HG03175 (cell line): ENCODE measurements around the gene SYT13.

Experiments used
- ATAC-seq: cut with Tn5 transposase; IDR thresholded peaks from one replicate; pipeline ENCODE4 v1.9.1; 2021; ENCODE audit warnings: mild to moderate bottlenecking, moderate library complexity; ENCODE audit not compliant: unreplicated experiment

Gene SYT13, protein sequence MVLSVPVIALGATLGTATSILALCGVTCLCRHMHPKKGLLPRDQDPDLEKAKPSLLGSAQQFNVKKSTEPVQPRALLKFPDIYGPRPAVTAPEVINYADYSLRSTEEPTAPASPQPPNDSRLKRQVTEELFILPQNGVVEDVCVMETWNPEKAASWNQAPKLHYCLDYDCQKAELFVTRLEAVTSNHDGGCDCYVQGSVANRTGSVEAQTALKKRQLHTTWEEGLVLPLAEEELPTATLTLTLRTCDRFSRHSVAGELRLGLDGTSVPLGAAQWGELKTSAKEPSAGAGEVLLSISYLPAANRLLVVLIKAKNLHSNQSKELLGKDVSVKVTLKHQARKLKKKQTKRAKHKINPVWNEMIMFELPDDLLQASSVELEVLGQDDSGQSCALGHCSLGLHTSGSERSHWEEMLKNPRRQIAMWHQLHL

DNA sequence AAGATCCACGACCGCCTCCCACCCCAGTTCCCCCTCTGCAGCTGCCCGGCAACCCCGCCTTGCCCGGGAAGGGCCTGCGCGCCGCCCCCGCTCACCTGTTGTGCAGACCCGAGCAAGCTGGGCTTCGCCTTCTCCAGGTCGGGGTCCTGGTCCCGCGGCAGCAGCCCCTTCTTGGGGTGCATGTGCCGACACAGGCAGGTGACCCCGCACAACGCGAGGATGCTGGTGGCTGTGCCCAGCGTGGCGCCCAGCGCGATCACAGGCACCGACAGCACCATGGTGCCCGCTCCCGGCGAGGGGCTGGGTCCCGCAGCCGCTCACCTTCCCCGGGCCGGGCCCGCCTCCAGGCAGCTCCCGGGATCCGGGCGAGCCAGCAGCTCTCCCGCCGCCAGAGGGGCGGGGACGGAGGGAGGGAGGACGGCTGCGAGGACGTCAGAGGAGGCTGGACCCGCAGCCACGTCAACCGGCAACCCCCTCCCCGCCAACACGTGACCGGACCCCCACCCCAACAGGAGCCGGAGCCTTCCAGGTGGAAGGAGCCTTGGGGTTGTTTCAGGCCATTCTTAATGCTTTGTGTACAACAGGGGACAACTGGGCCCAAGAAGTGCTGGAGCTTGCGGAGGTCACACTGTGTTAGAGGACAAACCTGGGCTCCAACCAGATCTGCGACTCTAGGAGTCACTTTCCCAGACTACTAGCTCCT lies at the start of gene SYT13:
Gene SYT13, minus strand, starts transcription at position 412 of the 703 bp plus-strand sequence. Its CDS starts 134 bp downstream, at position 278.
- ATAC-seq = no peak

DNA sequence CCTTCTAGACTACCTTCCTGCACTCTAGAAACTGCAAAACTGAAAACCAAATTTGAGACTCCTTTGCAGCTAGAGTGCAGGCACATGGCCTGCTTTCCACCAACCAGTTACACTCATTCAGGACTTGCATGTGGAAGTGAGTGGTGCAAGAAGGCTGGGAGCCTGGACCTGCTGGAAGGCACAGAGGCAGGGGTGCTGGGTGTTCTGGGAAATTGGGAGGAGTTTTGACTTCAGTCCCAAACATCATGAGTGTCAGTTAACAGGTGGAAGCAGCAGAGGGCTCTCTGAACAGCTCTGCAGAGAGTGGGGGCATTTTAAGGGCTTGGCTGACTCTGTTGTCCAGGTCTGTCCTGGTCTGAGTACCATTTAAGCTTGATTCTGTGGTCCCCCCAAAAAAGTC lies 49.3 kb upstream of the SYT13 start:
- ATAC-seq = no peak

DNA sequence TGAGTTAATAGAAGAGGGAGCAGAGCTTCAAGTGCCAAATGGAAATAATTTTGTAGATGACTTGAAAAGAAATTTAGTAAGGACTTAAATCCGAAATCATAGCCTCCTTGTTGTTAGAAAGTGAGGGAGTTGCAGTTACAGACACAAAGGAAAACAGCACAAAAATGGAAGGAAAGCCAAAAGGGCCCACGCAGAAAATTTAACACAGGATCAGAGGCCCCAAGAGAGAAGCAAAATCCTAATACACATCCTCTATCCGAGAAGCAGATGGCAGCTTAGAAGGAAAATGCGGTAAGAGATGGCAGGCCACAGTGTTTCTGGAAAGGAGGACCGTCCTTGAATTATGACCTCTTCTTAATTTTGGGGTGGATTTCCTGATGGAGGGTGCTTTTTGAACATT lies 48.7 kb upstream of the SYT13 start:
- ATAC-seq = no peak

DNA sequence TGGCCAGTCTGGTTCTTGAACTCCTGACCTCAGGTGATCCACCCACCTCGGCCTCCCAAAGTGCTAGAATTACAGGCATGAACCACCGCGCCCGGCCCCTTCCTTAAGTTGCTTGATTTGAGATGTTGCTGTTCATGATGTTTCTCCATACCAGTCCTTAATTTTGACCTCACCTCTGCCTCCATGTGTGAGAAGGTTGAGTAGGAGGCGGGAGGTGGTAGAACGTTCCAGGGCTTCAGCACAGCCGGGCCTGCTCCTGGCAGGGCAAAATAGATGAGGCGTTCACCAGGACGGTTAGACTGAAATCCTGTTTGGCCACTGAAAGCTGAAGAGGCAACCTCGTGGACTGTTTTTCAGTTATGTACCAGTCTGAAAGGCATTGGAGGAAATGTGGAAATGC lies 48.3 kb upstream of the SYT13 start:
- ATAC-seq = no peak

DNA sequence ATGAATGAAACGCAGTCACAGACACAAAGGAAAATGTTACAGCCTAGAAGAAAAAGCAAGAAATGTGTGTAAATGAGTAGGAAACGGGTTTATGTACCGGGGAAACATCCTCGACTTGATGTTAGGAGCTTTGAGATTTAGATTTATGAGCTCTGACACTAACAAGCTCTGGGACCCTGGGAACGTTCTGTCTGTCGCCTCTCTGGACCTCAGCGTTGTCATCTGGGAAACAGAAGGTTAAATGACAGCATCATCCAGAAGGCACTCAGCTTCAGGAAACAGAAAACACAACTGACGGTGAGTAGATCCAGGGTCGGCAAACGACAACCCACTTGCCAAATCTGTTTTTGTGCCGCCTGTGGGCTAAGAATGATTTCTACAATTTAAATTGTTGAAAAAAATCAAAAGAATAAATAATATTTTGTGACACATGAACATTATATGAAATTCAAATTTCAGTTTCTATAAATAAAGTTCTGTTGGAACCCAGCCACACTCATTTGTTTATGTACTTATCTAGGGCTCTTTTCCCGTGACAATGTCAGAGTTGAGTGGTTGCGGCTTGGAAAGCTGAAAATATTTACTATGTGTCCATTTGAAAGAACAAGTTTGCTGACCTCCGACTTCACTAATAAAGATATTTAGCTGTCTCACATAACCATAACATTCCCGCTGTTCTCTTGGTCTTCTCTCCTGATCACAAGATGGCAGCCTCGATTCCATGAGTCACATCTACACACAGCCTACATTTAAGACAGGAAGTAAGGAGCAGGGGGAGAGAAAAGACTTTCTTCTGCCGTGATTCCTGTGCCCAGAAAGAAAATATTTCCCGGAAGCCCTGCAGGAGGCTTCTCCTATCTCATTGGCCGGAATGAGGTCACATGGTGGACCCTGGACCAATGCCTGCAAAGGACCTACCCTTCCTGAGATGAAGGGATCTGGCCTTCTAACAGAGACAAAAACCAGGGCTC lies 47.1 kb upstream of the SYT13 start:
- ATAC-seq = no peak

DNA sequence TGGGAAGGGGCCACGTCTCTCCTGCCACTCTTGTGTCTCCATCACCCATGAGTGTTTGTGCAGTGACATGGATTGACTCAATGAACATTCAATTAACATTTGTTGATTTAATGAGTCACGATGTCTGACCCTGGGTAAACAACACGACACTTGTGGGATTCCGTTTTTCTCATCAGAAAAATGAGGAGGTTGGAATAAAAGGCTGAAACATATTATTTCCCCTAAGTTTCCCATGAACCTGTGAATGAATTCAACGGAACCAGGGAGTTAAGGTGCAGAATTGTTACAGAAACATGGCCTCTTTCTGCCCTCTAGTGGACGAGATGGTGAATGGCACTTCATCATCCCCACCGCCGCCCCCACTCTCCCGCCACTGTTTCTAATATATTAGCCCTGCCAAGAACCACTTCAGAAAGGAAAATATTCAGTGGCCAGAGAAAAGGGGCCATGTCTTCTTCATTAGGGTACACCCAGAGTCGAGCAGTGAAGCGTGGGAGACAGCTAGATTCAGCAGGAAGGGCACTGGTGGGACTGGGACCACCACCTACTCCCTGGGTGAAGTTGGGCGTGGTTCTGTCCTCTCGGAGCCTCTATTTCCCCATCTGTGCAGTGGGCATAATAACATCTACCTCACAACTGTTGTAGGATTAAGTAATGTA lies 46.3 kb upstream of the SYT13 start:
- ATAC-seq = no peak

DNA sequence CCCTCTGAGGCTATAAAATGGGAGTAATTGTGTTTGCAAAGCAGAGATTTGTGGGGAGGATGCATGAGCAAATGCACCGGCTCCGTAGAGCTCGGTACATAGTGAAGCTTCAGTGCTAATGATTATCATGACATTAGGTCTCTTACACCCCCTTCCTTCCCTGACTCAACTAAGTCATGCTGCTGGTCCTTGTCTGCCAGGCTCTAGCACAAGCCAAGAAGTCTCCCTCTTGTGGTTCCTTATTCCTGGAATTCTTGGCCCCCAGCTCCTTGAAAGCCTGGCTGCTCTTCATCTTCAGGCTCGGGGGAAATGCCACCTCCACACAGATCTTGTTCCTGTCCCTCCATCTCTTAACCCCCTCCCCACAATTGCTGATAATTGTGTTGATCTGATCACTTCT lies 45.7 kb upstream of the SYT13 start:
- no peak for ATAC-seq

DNA sequence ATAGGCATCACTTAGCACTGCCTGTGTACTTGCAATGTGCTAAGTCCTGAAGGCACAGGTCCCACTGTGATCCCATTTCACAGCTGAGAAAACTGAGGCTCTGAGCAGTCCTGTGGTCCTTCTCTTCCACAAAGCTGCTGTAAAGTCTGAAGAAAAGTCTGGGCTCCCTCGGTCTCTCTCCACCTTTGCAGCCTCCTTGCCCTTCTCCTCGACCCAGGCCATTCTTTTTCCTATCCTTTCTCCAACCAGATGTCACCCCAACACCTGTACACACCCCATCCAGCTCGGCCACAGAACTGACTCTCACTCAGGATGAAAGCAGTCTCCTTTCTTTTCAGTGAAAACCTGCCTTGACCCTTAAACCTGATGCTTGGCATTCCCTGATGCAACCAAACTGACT lies 42.6 kb upstream of the SYT13 start:
- no peak for ATAC-seq

DNA sequence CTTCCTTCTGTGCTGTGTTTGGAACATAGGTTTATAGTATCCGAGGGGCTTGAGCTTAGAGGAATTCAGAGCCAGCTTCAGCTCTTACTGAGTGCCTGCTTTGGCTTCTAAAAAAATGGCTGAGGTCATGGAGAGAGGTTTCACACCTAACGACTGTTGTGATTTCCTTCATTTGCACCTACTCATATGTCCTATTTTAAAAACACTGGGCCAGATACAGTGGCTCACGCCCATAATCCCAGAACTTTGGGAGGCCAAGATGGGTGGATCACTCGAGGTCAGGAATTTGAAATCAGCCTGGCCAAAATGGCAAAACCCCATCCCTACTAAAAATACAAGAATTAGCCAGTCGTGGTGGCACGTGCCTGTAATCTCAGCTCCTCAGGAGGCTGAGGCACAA lies 38.3 kb upstream of the SYT13 start:
- no peak for ATAC-seq

DNA sequence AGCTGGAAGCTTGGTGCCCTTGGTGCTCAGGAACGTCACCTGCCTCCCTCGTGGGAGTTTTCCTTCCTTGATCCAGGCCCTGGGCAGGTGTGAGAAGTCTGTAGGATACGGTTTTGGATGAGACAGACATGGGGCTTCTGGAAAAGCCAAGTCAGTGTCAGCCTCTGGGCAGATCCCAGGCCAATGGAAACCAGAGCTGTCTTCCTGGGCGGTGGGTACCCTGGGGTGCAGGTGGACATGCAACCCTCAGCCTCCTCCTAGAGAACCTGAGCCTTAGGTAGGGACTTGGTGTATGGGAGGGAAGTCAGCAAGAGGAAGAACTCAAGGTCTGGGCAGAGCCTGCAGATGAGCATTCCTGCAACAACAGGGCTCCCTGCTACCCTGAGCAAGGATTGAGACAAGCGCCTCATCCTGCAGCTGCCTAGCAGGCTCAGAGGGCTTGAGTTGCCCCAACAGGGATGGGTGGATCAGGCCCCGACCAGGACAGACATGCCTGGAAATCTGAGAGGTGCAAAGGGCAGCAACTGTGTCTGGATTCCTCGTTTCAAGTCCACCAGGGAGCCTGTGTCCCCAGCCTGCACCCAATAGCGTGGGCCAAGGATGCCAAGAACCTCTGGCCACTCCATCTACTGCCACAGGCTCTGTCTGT lies 37.6 kb upstream of the SYT13 start:
- no peak for ATAC-seq

DNA sequence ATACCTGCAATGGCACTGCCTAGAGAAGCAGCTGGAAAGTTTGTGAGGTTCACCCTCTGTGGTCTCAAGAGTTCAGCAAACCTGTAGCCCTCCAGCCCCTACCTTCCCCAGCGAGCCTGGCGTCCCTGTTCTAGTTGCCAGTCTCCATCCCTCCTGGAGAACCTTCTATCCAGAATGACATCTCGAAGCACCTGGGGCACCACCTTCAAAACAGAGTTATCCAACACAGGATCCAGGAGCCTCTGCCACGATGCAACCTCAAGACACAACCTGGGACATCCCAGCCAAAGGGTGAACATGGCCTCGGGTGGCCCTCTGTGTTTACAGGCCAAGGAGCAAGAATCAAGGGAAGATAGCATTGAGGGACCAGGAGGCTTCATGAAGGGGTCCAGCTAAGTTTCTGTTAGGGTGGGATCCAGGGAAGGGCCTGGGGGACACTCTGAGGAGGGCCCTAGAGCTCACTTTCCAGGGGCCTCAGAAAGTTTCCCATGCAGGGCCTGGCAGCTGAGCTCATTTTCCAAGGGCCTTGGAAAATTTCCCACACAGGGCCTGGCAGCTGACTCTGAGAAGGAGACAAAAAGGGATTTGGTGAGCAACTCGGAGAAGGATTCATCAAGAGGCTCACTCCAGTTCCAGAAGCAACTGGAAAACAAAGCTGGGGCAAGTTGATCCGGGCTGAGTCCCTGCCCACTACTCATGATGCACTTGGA lies 36.9 kb upstream of the SYT13 start:
- ATAC-seq = no peak

DNA sequence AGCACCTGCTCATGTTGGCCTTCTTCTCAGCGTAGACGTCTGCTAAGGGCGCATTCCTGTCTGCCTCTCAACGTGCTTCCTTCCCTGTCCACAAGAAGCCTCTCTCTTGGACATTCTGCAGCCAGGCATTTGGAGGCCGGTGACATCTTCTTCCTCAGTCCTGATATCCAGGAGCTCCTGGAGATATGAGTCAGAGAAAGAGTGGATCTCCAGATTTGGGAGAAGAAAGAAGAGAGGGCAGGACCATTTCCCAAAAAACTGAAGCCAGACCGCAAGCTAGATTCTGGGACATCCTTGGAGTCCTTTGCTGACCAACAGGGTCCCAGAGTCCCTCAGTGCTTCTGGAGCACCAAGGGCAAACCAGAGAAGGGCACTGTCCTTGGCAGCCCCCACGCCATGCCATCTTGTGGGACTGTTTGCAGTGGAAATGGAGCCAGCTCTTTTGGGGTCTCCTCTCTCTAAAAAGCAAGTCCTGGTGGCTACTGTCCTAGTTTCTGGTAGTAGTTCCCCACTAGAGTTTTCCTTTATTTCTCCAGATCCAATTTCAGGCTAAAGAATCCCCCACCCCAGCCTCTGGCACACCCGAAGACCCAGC lies 36.1 kb upstream of the SYT13 start:
- ATAC-seq = no peak

DNA sequence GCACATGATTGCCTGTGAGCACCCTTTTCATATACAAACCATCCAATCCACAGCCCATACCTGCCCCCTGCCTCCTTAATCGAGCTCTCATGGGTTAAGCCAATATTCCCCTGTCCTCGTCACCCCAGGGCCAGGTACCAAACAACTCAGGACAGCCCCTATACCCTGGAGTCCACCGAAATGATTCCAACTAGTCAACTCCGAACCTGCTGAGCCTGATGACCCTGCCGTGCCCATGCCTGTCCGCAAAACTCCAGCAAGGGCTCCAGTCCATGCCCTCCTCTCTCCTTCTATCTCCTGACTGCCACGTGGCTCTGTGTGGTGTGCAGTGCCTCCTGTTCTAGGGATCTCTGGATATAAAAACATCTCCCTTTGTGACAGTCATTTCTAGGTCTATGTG lies 35.5 kb upstream of the SYT13 start:
- no peak for ATAC-seq

DNA sequence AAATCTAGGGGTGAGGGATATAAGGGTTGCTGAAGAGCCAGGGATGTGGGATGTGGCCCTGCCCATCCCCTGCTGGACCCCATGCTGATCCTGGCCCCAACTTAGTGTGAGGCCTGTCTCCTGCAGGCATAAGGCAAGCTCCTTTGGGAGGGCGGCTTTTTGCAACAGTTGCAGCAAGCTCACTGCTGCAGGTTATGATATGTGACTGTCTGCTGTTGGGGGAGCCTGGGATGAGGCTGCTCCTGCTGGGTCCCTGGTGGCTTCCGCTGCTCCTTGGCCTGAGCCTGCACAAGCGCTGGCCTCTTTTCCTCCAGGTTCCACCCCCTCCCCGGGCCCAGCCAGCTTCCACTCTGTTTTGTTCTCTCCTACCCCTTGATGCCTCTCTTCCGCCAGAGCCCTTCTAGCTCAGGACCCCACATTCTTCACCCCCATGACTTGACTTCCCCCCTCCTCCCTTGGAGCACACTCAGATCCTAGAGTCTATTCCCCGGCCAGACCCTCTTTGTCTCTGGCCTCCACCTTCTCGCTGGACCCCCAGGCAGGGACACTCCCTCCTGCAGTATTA lies 35.0 kb upstream of the SYT13 start:
- ATAC-seq = no peak

DNA sequence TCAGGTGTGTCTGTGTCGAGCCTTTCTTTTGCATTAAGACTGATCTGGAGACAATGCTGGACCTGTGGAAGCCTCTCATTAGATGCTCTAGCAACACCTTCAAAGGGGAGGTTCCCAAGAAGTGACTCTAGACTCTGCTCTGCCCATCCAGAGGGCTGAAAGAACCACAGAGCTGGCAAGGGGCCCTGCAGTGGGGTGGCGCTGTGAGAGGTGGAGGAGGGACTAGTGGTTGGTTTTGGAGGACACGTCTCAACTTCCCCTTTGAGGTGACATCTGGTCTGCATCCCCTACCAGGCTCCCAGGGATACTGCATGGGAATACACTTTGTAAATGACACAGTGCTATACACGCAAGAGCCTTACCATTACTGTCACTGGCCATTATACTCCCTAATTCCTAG lies 34.2 kb upstream of the SYT13 start:
- ATAC-seq = no peak

DNA sequence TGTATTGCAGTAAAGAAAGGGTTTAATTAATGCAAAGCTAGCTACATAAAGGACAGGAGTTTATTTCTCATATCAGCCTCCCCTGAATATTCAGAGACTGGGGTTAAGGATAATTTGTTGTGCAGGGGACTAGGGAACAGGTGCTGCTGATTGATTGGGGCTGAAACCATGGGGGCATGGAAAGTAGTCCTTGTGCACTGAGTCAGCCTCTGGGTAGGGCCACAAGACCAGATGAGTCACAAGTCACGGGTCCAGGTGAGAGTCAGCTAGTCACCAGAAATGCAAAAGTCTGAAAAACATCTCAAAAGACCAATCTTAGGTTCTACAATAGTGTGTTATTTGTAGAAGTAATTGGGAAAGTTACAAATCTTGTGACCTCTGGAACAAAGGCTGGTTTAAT lies 32.9 kb upstream of the SYT13 start:
- ATAC-seq = no peak

DNA sequence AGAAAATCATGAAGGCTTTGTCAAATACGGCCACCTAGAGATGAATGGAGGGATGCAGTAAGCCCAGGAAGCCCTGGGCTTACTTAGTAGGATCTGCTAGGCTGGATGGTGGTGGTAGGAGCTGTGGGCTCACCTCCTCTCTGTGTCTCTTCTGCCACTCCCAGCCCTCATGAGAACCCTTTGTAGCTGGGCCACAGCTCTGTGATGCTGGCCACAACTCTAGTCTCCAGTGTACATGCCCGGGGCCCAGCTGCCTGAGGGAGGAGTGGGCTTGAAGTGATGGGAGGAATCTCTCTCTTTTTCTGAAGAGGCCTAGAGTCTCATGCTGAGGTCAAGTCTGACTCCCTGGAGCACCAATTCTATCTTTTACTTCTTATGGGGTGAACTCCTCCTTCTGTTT lies 32.4 kb upstream of the SYT13 start:
- ATAC-seq = no peak

DNA sequence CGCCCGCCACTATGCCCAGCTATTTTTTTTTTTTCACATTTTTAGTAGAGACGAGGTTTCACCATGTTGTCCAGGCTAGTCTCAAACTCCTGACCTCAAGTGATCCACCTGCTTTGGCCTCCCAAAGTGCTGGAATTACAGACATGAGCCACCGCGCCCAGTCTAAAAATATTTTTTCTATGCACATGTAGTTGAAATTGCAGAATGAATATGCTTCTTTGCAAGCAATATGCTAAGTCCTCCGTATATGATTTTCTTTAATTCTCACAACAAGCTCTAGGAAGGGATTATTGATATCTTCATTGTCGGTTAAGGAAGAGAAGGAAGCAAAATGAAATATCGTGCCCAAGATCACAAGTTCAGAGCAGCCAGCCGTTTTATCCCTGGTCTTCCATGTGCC lies 30.1 kb upstream of the SYT13 start:
- no peak for ATAC-seq

DNA sequence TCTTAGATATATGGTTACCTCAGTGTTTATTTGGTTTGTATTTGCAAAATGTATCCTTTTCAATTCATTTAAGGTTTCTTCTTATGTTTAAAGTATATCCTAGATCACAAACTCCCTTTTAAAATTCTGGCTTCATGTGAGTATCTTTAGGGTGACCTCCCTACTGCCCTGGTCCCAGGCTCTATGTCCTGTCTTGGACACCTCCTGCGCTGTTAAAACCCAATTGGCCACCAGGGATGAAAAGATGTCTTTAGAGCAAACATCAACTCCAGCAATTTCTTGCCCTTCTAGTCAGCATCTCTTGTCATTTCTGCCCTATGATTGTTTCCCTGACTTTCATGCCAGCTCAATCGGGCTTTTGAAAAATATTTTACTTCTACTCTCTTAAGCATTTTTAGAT lies 28.8 kb upstream of the SYT13 start:
- ATAC-seq = no peak
